ENCODE data around the gene TAAR5.
"Not testable (repeated sequence)": the region's sequence is repeated elsewhere in the genome, so short reads cannot be mapped to it uniquely, and the experiment has no call there.

Gene TAAR5

DNA sequence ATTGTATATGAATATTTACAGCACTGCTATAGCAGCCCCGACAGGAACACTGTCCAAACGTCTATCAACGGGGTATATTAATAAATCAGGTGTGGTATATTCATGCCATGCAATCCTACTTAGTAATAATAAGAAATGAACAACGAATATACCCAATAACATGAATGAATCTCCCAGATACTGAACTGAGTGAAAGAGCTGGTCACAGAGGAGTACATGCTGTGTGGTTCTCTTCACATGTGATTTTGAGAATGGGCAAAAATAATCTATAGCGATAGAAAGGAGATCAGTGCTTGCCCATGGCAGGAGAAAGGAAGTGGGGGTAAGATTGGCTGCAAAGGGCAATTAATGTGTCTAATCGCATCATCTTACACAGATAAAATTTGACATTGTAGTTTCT lies 23.1 kb downstream of the TAAR5 start:
- no peak for DNase-seq (ENCODE audit: low read depth, low spot score)
- ChIA-PET CTCF (no interaction called here), POLR2A (no interaction called here)
- TF ChIP-seq, protein P1, sequence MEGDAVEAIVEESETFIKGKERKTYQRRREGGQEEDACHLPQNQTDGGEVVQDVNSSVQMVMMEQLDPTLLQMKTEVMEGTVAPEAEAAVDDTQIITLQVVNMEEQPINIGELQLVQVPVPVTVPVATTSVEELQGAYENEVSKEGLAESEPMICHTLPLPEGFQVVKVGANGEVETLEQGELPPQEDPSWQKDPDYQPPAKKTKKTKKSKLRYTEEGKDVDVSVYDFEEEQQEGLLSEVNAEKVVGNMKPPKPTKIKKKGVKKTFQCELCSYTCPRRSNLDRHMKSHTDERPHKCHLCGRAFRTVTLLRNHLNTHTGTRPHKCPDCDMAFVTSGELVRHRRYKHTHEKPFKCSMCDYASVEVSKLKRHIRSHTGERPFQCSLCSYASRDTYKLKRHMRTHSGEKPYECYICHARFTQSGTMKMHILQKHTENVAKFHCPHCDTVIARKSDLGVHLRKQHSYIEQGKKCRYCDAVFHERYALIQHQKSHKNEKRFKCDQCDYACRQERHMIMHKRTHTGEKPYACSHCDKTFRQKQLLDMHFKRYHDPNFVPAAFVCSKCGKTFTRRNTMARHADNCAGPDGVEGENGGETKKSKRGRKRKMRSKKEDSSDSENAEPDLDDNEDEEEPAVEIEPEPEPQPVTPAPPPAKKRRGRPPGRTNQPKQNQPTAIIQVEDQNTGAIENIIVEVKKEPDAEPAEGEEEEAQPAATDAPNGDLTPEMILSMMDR (IDR thresholded peaks at IDR 0.05; ENCODE audit: insufficient read depth, low read length, missing control alignments): no peak
- no peak overlapping the region for H3K4me3 ChIP-seq (ENCODE audit: low read depth, low read length)

DNA sequence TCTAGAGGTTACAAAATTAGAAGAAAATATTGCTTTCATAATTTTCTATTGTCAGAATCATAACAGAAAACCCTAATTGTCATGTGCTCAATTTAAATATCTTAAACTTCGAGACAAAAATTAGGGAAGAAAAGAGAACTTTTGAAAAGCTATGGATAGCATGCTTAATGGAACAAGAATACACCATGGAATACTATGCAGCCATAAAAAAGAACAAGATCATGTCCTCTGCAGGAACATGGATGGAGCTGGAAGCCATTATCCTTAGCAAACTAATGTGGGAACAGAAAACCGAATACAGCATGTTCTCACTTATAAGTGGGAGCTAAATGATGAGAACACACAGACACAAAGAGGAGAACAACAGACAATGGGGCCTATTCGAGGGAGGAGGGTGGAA lies 29.5 kb downstream of the TAAR5 start:
- POLR2A ChIA-PET; DNase-seq (ENCODE audit: low read depth, low spot score): not testable (repeated sequence)
- CTCF ChIA-PET: interaction anchor here (1.2 kb wide), 1 partner anchor 29 kb away, joined by 3 read pairs; no protein-coding TSS in a partner anchor

DNA sequence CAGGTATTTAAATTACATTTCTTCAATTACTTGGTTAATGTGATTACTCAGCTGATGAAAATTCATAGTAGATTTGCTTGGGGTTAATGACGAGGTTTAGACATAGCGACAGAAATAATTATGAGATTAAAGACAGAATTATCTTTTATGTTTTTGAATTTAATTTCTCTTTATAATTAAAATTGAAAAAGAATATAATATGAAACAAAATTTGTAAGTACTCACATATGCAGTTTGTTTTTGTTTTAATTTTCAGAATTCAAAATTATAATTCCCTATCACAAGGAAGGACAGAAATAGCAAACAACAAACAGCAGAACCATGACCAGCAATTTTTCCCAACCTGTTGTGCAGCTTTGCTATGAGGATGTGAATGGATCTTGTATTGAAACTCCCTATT lies 37.2 kb downstream of the TAAR5 start, which contains the start of gene TAAR8:
TAAR8 (plus strand) TSS at position 301 of the 400 bp plus-strand sequence; CDS start at position 322, 21 bp downstream.
- POLR2A ChIA-PET: no interaction called here
- TF ChIP-seq, protein P1 (IDR thresholded peaks at IDR 0.05; ENCODE audit: insufficient read depth, low read length, missing control alignments): no peak
- CTCF ChIA-PET: interaction anchor here (0.9 to 1.1 kb wide), 2 partner anchors 10 to 22 kb away, joined by 3 read pairs; no protein-coding TSS in a partner anchor
- H3K4me3 ChIP-seq (ENCODE audit: low read depth, low read length): no peak within 1 kb of the TSS
- no peak for DNase-seq (ENCODE audit: low read depth, low spot score)

More for the DNA sequence above, 29.5 kb downstream of the TAAR5 start:
- H3K4me3 ChIP-seq (ENCODE audit: low read depth, low read length): not testable (repeated sequence)

DNA sequence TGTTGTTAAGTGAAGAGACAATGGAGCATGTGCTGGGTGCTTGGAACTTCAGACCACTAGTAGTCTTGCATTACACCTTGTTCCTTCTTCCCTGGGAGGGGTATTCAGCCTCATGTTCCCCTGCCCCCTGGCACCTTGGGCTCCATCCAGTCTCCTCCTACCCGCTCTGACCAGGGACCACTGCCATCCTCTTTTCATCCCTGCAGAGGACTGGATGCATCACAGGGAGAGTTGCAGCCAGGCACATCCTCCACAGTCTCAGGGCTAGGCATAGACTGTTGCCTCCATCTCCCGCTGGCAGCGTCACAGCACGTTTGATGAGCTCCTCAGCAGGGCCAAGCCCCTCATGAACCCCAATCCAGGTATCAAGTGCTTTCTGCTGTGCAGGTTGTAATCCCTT lies 38.3 kb downstream of the TAAR5 start:
- TF ChIP-seq, protein P1 (IDR thresholded peaks at IDR 0.05; ENCODE audit: insufficient read depth, low read length, missing control alignments): no peak
- CTCF ChIA-PET: no interaction called here
- no peak overlapping the region for H3K4me3 ChIP-seq (ENCODE audit: low read depth, low read length)
- POLR2A ChIA-PET: no interaction called here
- DNase-seq (ENCODE audit: low read depth, low spot score): no peak

DNA sequence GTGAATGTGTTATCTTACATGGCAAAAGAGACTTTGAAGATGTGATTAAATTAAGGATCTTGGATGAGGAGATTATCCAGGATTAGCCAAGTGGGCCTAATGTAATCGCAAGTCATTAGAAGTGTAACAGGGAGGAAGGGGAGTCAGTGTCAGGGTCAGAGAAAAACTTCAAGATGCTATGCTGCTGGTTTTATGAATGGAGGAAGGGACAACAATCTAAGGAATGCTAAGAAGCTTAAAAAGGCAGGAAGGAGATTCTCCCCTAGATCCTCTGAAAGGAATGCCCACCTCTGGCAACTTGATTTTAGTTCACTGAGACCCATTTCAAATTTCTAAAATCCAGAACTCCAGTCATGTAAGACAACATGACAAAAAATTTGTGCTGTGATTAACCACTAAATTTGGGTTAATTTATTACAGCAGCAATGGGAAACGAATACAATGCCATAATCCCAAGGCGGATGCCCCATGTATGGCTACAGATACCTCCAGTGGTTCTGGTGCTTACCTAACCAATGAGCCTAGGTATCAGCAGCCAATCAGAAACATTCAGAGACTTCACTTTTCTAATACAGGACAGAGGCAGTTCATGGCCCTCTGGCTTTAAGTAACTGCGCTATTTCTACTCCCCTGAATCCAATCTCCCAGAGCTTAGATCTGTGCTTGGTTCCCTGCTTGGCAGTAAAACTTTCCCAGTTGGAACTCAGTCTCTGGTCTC lies 40.6 kb downstream of the TAAR5 start:
- DNase-seq (ENCODE audit: low read depth, low spot score): no peak
- TF ChIP-seq, protein P1 (IDR thresholded peaks at IDR 0.05; ENCODE audit: insufficient read depth, low read length, missing control alignments): no peak
- ChIA-PET CTCF (interaction anchor here (1.4 kb wide), 1 partner anchor 19 kb away, joined by 3 read pairs; no protein-coding TSS in a partner anchor), POLR2A (no interaction called here)
- no peak overlapping the region for H3K4me3 ChIP-seq (ENCODE audit: low read depth, low read length)

DNA sequence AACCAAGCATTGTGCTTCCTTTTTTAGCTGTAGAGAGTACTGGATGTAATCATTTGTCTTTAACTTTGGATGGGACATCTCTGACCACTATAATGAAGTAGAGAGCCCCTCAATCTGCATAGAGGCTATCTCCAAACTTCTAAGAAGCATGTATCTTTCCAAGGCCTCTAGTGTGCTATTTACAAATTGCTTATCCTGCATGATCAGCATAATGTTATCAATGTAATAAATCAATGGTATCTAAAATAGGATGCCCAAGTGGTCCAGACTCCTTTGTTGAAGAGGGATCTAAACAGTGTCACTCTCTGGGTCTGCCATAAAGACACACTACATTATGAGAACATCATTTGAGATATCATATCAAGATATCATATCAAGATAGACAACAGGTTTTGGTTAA lies 44.7 kb downstream of the TAAR5 start:
- TF ChIP-seq, protein P1 (IDR thresholded peaks at IDR 0.05; ENCODE audit: insufficient read depth, low read length, missing control alignments): no peak
- no peak for DNase-seq (ENCODE audit: low read depth, low spot score)
- POLR2A ChIA-PET: no interaction called here
- CTCF ChIA-PET: interaction anchor here (6.9 kb wide), 1 partner anchor 14 kb away, joined by 46 read pairs; no protein-coding TSS in a partner anchor
- no peak overlapping the region for H3K4me3 ChIP-seq (ENCODE audit: low read depth, low read length)
